ENCODE results near the gene WBP1. TPM values are rescaled to one million over a fixed set of nuclear protein-coding genes. Genes with fewer than 3 reads are reported as not detected.

Gene WBP1
- total RNA-seq, 1 donor from 2014 or later, result 113 TPM

GRCh38 chr2:74489906-74490305 is 31.7 kb downstream of the WBP1 start:
- peaks cover 30% of the 10 kb centered on the region for H3K36me3 Mint-ChIP-seq
- no peaks in the 10 kb centered on the region for H3K4me1 Mint-ChIP-seq
- no peaks in the 10 kb centered on the region for H3K27me3 Mint-ChIP-seq (ENCODE audit: low read depth)
- H3K4me3 Mint-ChIP-seq, result no peak overlapping the region
- no peak for DNase-seq (ENCODE audit: low spot score in 2 of 2, unreplicated experiment in 2 of 2)
- no peaks in the 10 kb centered on the region for H3K9me3 Mint-ChIP-seq
- no peak overlapping the region for H3K27ac Mint-ChIP-seq
- no peak for TF ChIP-seq CTCF (IDR thresholded peaks at IDR 0.05; ENCODE audit: unreplicated experiment)

- no peak for TF ChIP-seq CTCF (IDR thresholded peaks at IDR 0.05; ENCODE audit: unreplicated experiment)
- Mint-ChIP-seq H3K27ac (no peak overlapping the region), H3K4me3 (no peak overlapping the region), H3K4me1 (no peaks in the 10 kb centered on the region), H3K9me3 (no peaks in the 10 kb centered on the region), H3K36me3 (peaks cover 27% of the 10 kb centered on the region), H3K27me3 (ENCODE audit: low read depth) (peaks cover 11% of the 10 kb centered on the region)
- DNase-seq (ENCODE audit: low spot score in 2 of 2, unreplicated experiment in 2 of 2), result no peak
Observed at GRCh38 chr2:74491648-74492544, 33.7 kb downstream of the WBP1 start.

GRCh38 chr2:74493546-74493945 is 35.3 kb downstream of the WBP1 start:
- no peak overlapping the region for H3K4me3 Mint-ChIP-seq
- no peaks in the 10 kb centered on the region for H3K9me3 Mint-ChIP-seq
- peaks cover 27% of the 10 kb centered on the region for H3K36me3 Mint-ChIP-seq
- no peak for DNase-seq (ENCODE audit: low spot score in 2 of 2, unreplicated experiment in 2 of 2)
- H3K4me1 Mint-ChIP-seq, result peaks cover 10% of the 10 kb centered on the region
- no peak overlapping the region for H3K27ac Mint-ChIP-seq
- TF ChIP-seq CTCF (IDR thresholded peaks at IDR 0.05; ENCODE audit: unreplicated experiment), result no peak
- H3K27me3 Mint-ChIP-seq (ENCODE audit: low read depth), result peaks cover 27% of the 10 kb centered on the region

- Mint-ChIP-seq H3K36me3 (peaks cover 21% of the 10 kb centered on the region), H3K4me1 (peaks cover 21% of the 10 kb centered on the region), H3K4me3 (no peak overlapping the region), H3K27me3 (ENCODE audit: low read depth) (peaks cover 45% of the 10 kb centered on the region), H3K9me3 (no peaks in the 10 kb centered on the region), H3K27ac (no peak overlapping the region)
- no peak for TF ChIP-seq CTCF (IDR thresholded peaks at IDR 0.05; ENCODE audit: unreplicated experiment)
- DNase-seq (ENCODE audit: low spot score in 2 of 2, unreplicated experiment in 2 of 2), result no peak
Observed at GRCh38 chr2:74495440-74495839, 37.2 kb downstream of the WBP1 start.

GRCh38 chr2:74496997-74497776 is 38.9 kb downstream of the WBP1 start:
- peaks cover 29% of the 10 kb centered on the region for H3K4me1 Mint-ChIP-seq
- H3K4me3 Mint-ChIP-seq, result peak overlapping the region; percentile 75
- peaks cover 12% of the 10 kb centered on the region for H3K36me3 Mint-ChIP-seq
- H3K9me3 Mint-ChIP-seq, result no peaks in the 10 kb centered on the region
- DNase-seq (ENCODE audit: low spot score in 2 of 2, unreplicated experiment in 2 of 2), result no peak
- peaks cover 63% of the 10 kb centered on the region for H3K27me3 Mint-ChIP-seq (ENCODE audit: low read depth)
- TF ChIP-seq CTCF (IDR thresholded peaks at IDR 0.05; ENCODE audit: unreplicated experiment), result no peak
- H3K27ac Mint-ChIP-seq, result no peak overlapping the region

All from mesothelial cell of epicardium (in vitro differentiated cells).